GM12864 (cell line): Measurements from ENCODE around the gene NFU1.

Experiments
- DNase-seq: peaks from one replicate; pipeline ENCODE4 v3.0.0-alpha.2; 2011; ENCODE audit warnings: low read depth
- H3K4me3 ChIP-seq: 2 replicates; pipeline ENCODE4 v1.5.1; 2011; ENCODE audit warnings: mild to moderate bottlenecking, low read depth, low read length, control low read depth
- CTCF ChIP-seq: IDR thresholded peaks from 2 replicates; pipeline ENCODE4 v1.5.1; 2011; ENCODE audit warnings: low read depth, mild to moderate bottlenecking, moderate library complexity, low read length, control low read depth, inconsistent platforms; ENCODE audit errors: missing control alignments

The NFU1 gene

GRCh38 chr2:69411120-69411519 lies 26.1 kb downstream of the NFU1 start:
- no peak for DNase-seq
- no peak overlapping the region for H3K4me3 ChIP-seq
- TF ChIP-seq CTCF, result no peak

- H3K4me3 ChIP-seq, result no peak overlapping the region
- no peak for DNase-seq
- TF ChIP-seq CTCF, result no peak
These were observed 31.9 kb downstream of the NFU1 start for GRCh38 chr2:69405306-69405705.

GRCh38 chr2:69400121-69400520 lies 37.1 kb downstream of the NFU1 start:
- H3K4me3 ChIP-seq, result no peak overlapping the region
- DNase-seq, result no peak
- TF ChIP-seq CTCF, result no peak

GRCh38 chr2:69397234-69397633 lies 40.0 kb downstream of the NFU1 start:
- no peak for TF ChIP-seq CTCF
- DNase-seq, result no peak
- H3K4me3 ChIP-seq, result no peak overlapping the region

GRCh38 chr2:69395866-69396265 lies 41.4 kb downstream of the NFU1 start:
- TF ChIP-seq CTCF, result no peak
- no peak for DNase-seq
- no peak overlapping the region for H3K4me3 ChIP-seq

GRCh38 chr2:69393963-69394362 lies 43.3 kb downstream of the NFU1 start:
- no peak for TF ChIP-seq CTCF
- no peak overlapping the region for H3K4me3 ChIP-seq
- DNase-seq, result no peak

- no peak overlapping the region for H3K4me3 ChIP-seq
- TF ChIP-seq CTCF, result no peak
- DNase-seq, result no peak
These were observed 46.8 kb downstream of the NFU1 start for GRCh38 chr2:69390471-69390870.
